ENCODE data around the gene ING3.

- TF ChIP-seq ZNF101 (CRISPR knock-in tag; IDR thresholded peaks at IDR 0.05; ENCODE audit: borderline replicate concordance, low read depth) = no peak
- TF ChIP-seq ZNF564 (CRISPR knock-in tag; IDR thresholded peaks at IDR 0.05) = no peak
These were observed 41.8 kb downstream of the ING3 start for GRCh38 chr7:120992272-120992964.
